IMR-90 (cell line): ENCODE data around the gene BRPF1. TPM values are rescaled to one million over a fixed set of nuclear protein-coding genes. Genes with fewer than 3 reads are reported as not detected.
A peak's percentile ranks its signal among the peaks of the same experiment; 100 is the strongest.

Source experiments
- ATAC-seq: fragments of 200-7000 bp; cut with Tn5 transposase; 2 replicates; pipeline ENCODE4 v1.9.1; 2020; ENCODE audit warnings: low read depth, mild to moderate bottlenecking, moderate library complexity
- BruUV-seq: library from RNA; stranded (reverse); fragments of 400-500 nt; replicated peaks from 2 replicates; lab custom pipeline; 2021; lab: Mats Ljungman, UMichigan
- CTCF ChIA-PET: fragments of 300-600 bp; formaldehyde crosslinking; extraction: SDS; loops from one replicate; lab custom pipeline; 2021; ENCODE audit warnings: antibody characterized with exemption; lab: Yijun Ruan, JAX
- POLR2A ChIA-PET: fragments of 300-600 bp; sonication (Branson Sonifier 250); formaldehyde crosslinking; loops from one replicate; lab custom pipeline; 2022; ENCODE audit warnings: antibody characterized with exemption; ENCODE audit not compliant: unreplicated experiment; lab: Charles Lee
- DNase-seq: peaks from one replicate; pipeline ENCODE4 v3.0.0; 2013
- H2AFZ ChIP-seq: replicated peaks from 2 replicates; pipeline ENCODE3; 2013; ENCODE audit warnings: low read length, mild to moderate bottlenecking; ENCODE audit not compliant: poor library complexity
- H2AK5ac ChIP-seq: 2 replicates; pipeline ENCODE4 v1.6.1; 2013; ENCODE audit warnings: low read depth, low read length, inconsistent platforms
- H2AK9ac ChIP-seq: replicated peaks from 2 replicates; pipeline ENCODE3; 2013; ENCODE audit warnings: mild to moderate bottlenecking, low read depth, low read length, moderate library complexity; ENCODE audit not compliant: poor library complexity
- H2BK120ac ChIP-seq: 2 replicates; pipeline ENCODE4 v1.6.1; 2013; ENCODE audit warnings: low read depth, low read length, inconsistent platforms
- H2BK15ac ChIP-seq: 3 replicates; pipeline ENCODE4 v1.6.1; 2013; ENCODE audit warnings: low read depth, low read length, inconsistent platforms
- H2BK20ac ChIP-seq: 2 replicates; pipeline ENCODE4 v1.6.1; 2013; ENCODE audit warnings: low read depth, mild to moderate bottlenecking, inconsistent platforms, low read length, moderate library complexity
- H2BK5ac ChIP-seq: 2 replicates; pipeline ENCODE4 v1.6.1; 2013; ENCODE audit warnings: mild to moderate bottlenecking, low read depth, low read length, inconsistent platforms; ENCODE audit not compliant: poor library complexity, severe bottlenecking
- H3K14ac ChIP-seq: replicated peaks from 2 replicates; pipeline ENCODE4 v1.6.1; 2013; ENCODE audit warnings: low read depth, low read length, inconsistent platforms
- H3K18ac ChIP-seq: 2 replicates; pipeline ENCODE4 v1.6.1; 2013; ENCODE audit warnings: low read depth, low read length, control low read depth
- H3K23ac ChIP-seq: 2 replicates; pipeline ENCODE4 v1.6.1; 2013; ENCODE audit warnings: low read depth, low read length, inconsistent platforms
- H3K27ac ChIP-seq: 2 replicates; pipeline ENCODE4 v1.5.1; 2013; ENCODE audit warnings: mild to moderate bottlenecking, control low read depth, low read length; ENCODE audit not compliant: insufficient read depth
- H3K27me3 ChIP-seq: 2 replicates; pipeline ENCODE4 v1.6.1; 2013; ENCODE audit warnings: low read length; ENCODE audit not compliant: control insufficient read depth, insufficient read depth
- H3K36me3 ChIP-seq: 2 replicates; pipeline ENCODE4 v1.6.1; 2013; ENCODE audit warnings: low read length, mixed read lengths; ENCODE audit not compliant: control insufficient read depth, insufficient read depth
- H3K4ac ChIP-seq: 2 replicates; pipeline ENCODE4 v1.6.1; 2013; ENCODE audit warnings: low read depth, low read length, inconsistent platforms
- H3K4me1 ChIP-seq: 2 replicates; pipeline ENCODE4 v1.6.1; 2013; ENCODE audit warnings: low read length, mixed read lengths; ENCODE audit not compliant: control insufficient read depth, insufficient read depth
- H3K4me2 ChIP-seq: 2 replicates; pipeline ENCODE4 v1.6.1; 2013; ENCODE audit warnings: low read depth, mild to moderate bottlenecking, control low read depth, low read length, moderate library complexity
- H3K4me3 ChIP-seq: 2 replicates; pipeline ENCODE4 v1.5.1; 2013; ENCODE audit warnings: low read depth, mild to moderate bottlenecking, control low read depth, low read length, moderate library complexity; ENCODE audit not compliant: insufficient read depth
- H3K56ac ChIP-seq: 2 replicates; pipeline ENCODE4 v1.6.1; 2013; ENCODE audit warnings: low read length, inconsistent platforms; ENCODE audit not compliant: insufficient read depth; ENCODE audit errors: extremely low read depth
- H3K79me1 ChIP-seq, 2 experiments: 2 replicates each; pipeline ENCODE4 v1.6.1; 2013; ENCODE audit warnings: low read length in 2 of 2, inconsistent platforms in 1 of 2, low read depth in 1 of 2
- H3K9ac ChIP-seq: 2 replicates; pipeline ENCODE4 v1.6.1; 2013; ENCODE audit warnings: low read depth, low read length, control low read depth
- H3K9me1 ChIP-seq: 2 replicates; pipeline ENCODE4 v1.6.1; 2013; ENCODE audit warnings: low read length, inconsistent platforms; ENCODE audit not compliant: insufficient read depth
- H3K9me3 ChIP-seq: 2 replicates; pipeline ENCODE4 v1.6.1; 2013; ENCODE audit warnings: low read length; ENCODE audit not compliant: control insufficient read depth, insufficient read depth
- H4K20me1 ChIP-seq: 2 replicates; pipeline ENCODE4 v1.6.1; 2013; ENCODE audit warnings: low read length, inconsistent platforms; ENCODE audit not compliant: insufficient read depth
- H4K5ac ChIP-seq: 2 replicates; pipeline ENCODE4 v1.6.1; 2013; ENCODE audit warnings: mild to moderate bottlenecking, low read depth, low read length, control low read depth
- H4K8ac ChIP-seq, 2 experiments: 2 replicates each; pipeline ENCODE4 v1.6.1; 2013; ENCODE audit warnings: low read depth in 2 of 2, low read length in 2 of 2, control low read depth in 1 of 2, inconsistent platforms in 1 of 2
- H4K91ac ChIP-seq: 2 replicates; pipeline ENCODE4 v1.6.1; 2013; ENCODE audit warnings: low read depth, low read length, inconsistent platforms; ENCODE audit not compliant: insufficient read depth
- CEBPB ChIP-seq: IDR thresholded peaks from 2 replicates; pipeline ENCODE4 v1.6.1; 2012; ENCODE audit warnings: low read depth, low read length, improper control_type of control experiment
- CHD1 ChIP-seq: IDR thresholded peaks from 2 replicates; pipeline ENCODE4 v1.6.1; 2012; ENCODE audit warnings: low read depth, low read length, improper control_type of control experiment
- FOS ChIP-seq: fragments of 150-350 bp; IDR thresholded peaks from 2 replicates; pipeline ENCODE4 v1.6.1; 2016; ENCODE audit warnings: low read depth, low read length
- MAZ ChIP-seq: IDR thresholded peaks from 2 replicates; pipeline ENCODE4 v1.6.1; 2012; ENCODE audit warnings: low read depth, mild to moderate bottlenecking, low read length, improper control_type of control experiment, moderate library complexity, borderline replicate concordance
- POLR2A ChIP-seq: IDR thresholded peaks from 2 replicates; pipeline ENCODE4 v1.6.1; 2012; ENCODE audit warnings: mild to moderate bottlenecking, low read depth, low read length
- RAD21 ChIP-seq: IDR thresholded peaks from 2 replicates; pipeline ENCODE4 v1.6.1; 2012; ENCODE audit warnings: low read length, improper control_type of control experiment
- RFX5 ChIP-seq: IDR thresholded peaks from 2 replicates; pipeline ENCODE4 v1.8.0; 2012; ENCODE audit warnings: low read depth, mild to moderate bottlenecking, low read length, moderate library complexity
- WGBS, 2 experiments: methylation state at CpG; one replicate each; pipeline versions ENCODE4 v1.1.5 to v1.1.7; 2013; ENCODE audit warnings: missing lambda C conversion rate in 2 of 2; ENCODE audit not compliant: insufficient read length in 1 of 2; ENCODE audit errors: extremely low coverage in 2 of 2; 5-methylcytosine and 5-hydroxymethylcytosine counted together
- dilution Hi-C: fragments of 300-500 bp; cut with HindIII; formaldehyde crosslinking; loops from one replicate; pipeline ENCODE4 v1.14.3; 2018; ENCODE audit warnings: low sequenced_read_pairs; ENCODE audit not compliant: unreplicated experiment
- in situ Hi-C: fragments of 300-500 bp; cut with MboI; formaldehyde crosslinking; loops from 3 replicates; pipeline ENCODE4 v1.14.3; 2019; ENCODE audit warnings: low sequenced_read_pairs, inconsistent platforms, mixed read lengths
- intact Hi-C: fragments of 100-400 bp; cut with micrococcal nuclease; formaldehyde crosslinking; loops from 2 replicates; pipeline ENCODE4 v1.10.0; 2022
- polyA plus RNA-seq, 3 experiments: library from polyadenylated mRNA; depleted of rRNA; stranded (reverse); fragments of >200 nt; gene quantifications; 2 replicates each; pipeline ENCODE4 v1.2.3, GENCODE V29; 2012; ENCODE audit warnings: low replicate concordance in 1 of 3
- total RNA-seq: library from RNA; depleted of rRNA; stranded (reverse); fragments of >200 nt; gene quantifications from 2 replicates; pipeline ENCODE4 v1.2.3, GENCODE V29; 2012

BRPF1 gene
- total and polyA plus RNA-seq, 2 of the 4 experiments (the other 2 are of a cell fraction) = 13.6 to 15.6 TPM

- Histone ChIP-seq H3K56ac (no peak overlapping the region), H2AK5ac (no peak overlapping the region), H3K4me3 (no peak overlapping the region), H3K4me2 (no peak overlapping the region), H4K20me1 (no peaks in the 10 kb centered on the region), H3K9ac (no peak overlapping the region), H3K4ac (no peak overlapping the region), H2BK15ac (no peak overlapping the region), H3K79me1 (no peaks in the 10 kb centered on the region), H3K36me3 (peaks cover 77% of the 10 kb centered on the region), H4K91ac (no peak overlapping the region), H4K5ac (no peak overlapping the region), H2AFZ (no peak overlapping the region), H2AK9ac (no peak overlapping the region), H3K9me3 (no peaks in the 10 kb centered on the region), H3K23ac (no peak overlapping the region), H2BK5ac (no peak overlapping the region), H3K18ac (no peak overlapping the region), H2BK120ac (no peak overlapping the region), H3K27me3 (no peaks in the 10 kb centered on the region), H3K9me1 (no peaks in the 10 kb centered on the region; the same call in 1 of the 2 replicates), H3K14ac (no peak overlapping the region), H2BK20ac (no peak overlapping the region), H3K4me1 (no peaks in the 10 kb centered on the region), H4K8ac (no peak overlapping the region), H3K27ac (no peak overlapping the region)
- in situ Hi-C loops = no loop called here
- DNase-seq (no peak), ATAC-seq (no peak)
- ChIA-PET CTCF (no interaction called here), POLR2A (no interaction called here)
- intact Hi-C loops = no loop called here
- BruUV-seq = no TSS peak
- 0 out of 2 replicates have a peak, but pooled peaks have one; percentile 14 for TF ChIP-seq CEBPB
- no peak for TF ChIP-seq RFX5
- no peak for TF ChIP-seq FOS
- TF ChIP-seq POLR2A = no peak
- TF ChIP-seq MAZ = no peak
- TF ChIP-seq RAD21 = no peak
- no peak for TF ChIP-seq CHD1
- no CpG with 5 or more reads among the region's 3 CpGs for WGBS, 2 experiments
- dilution Hi-C loops = no loop called here
Observed at GRCh38 chr3:9683426-9683825, 48.1 kb upstream of the BRPF1 start.
